Measurements from ENCODE around the gene DSTYK. TPM values are rescaled to one million over a fixed set of nuclear protein-coding genes. Genes with fewer than 3 reads are reported as not detected.

Gene DSTYK
- total RNA-seq, 4 donors from 2014 or later: 12.9 to 21.1 (median 17.5) TPM

GRCh38 chr1:205170532-205171269 lies 40.8 kb downstream of the DSTYK start:
- DNase-seq: no peak
- Histone ChIP-seq H3K4me3 (replicated peaks in 1 of 3) (no peak overlapping the region), H3K4me1 (peaks cover 0 to 16% of the 10 kb centered on the region in 2 donors), H3K9me3 (no peaks in the 10 kb centered on the region), H3K27ac (no peak overlapping the region), H3K27me3 (no peaks in the 10 kb centered on the region), H3K36me3 (peaks cover 0 to 3% of the 10 kb centered on the region in 2 donors)
- TF ChIP-seq CTCF (IDR thresholded peaks at IDR 0.05): no peak
- no peak for TF ChIP-seq POLR2A (IDR thresholded peaks at IDR 0.05)
- 88% methylated on average over 9 of the region's 9 CpGs for WGBS, 2 donors
- intact Hi-C loops (cut with DNase I): no loop called here

GRCh38 chr1:205169248-205169647 lies 42.3 kb downstream of the DSTYK start:
- Histone ChIP-seq H3K4me3 (replicated peaks in 1 of 3) (no peak overlapping the region), H3K9me3 (no peaks in the 10 kb centered on the region), H3K4me1 (peaks cover 0 to 8% of the 10 kb centered on the region in 2 donors), H3K27ac (no peak overlapping the region), H3K27me3 (no peaks in the 10 kb centered on the region), H3K36me3 (peaks cover 0 to 3% of the 10 kb centered on the region in 2 donors)
- intact Hi-C loops (cut with DNase I): no loop called here
- TF ChIP-seq POLR2A (IDR thresholded peaks at IDR 0.05) (no peak), CTCF (IDR thresholded peaks at IDR 0.05) (no peak)
- WGBS, 2 donors: 90 to 93% methylated on average over 10 of the region's 10 CpGs
- DNase-seq: no peak

GRCh38 chr1:205168291-205168690 lies 43.2 kb downstream of the DSTYK start:
- no peaks in the 10 kb centered on the region for H3K27me3 ChIP-seq
- H3K9me3 ChIP-seq: no peaks in the 10 kb centered on the region
- TF ChIP-seq POLR2A (IDR thresholded peaks at IDR 0.05): no peak
- no peak for TF ChIP-seq CTCF (IDR thresholded peaks at IDR 0.05)
- peaks cover 5 to 8% of the 10 kb centered on the region in 2 donors for H3K36me3 ChIP-seq
- no peak for DNase-seq
- no peak overlapping the region for H3K4me3 ChIP-seq (replicated peaks in 1 of 3)
- intact Hi-C loops (cut with DNase I): no loop called here
- WGBS, 2 donors: 65 to 76% methylated on average over 1 of the region's 1 CpG
- H3K4me1 ChIP-seq: peaks cover 0 to 8% of the 10 kb centered on the region in 2 donors
- H3K27ac ChIP-seq: no peak overlapping the region

GRCh38 chr1:205162301-205162700 lies 49.2 kb downstream of the DSTYK start:
- H3K9me3 ChIP-seq: no peaks in the 10 kb centered on the region
- no peak overlapping the region for H3K4me3 ChIP-seq (replicated peaks in 1 of 3)
- H3K27ac ChIP-seq: no peak overlapping the region
- no peaks in the 10 kb centered on the region for H3K4me1 ChIP-seq
- no peak for DNase-seq
- intact Hi-C loops (cut with DNase I): no loop called here
- H3K27me3 ChIP-seq: no peaks in the 10 kb centered on the region
- TF ChIP-seq CTCF (IDR thresholded peaks at IDR 0.05) (no peak), POLR2A (IDR thresholded peaks at IDR 0.05) (no peak)
- 82 to 89% methylated on average over 1 of the region's 1 CpG for WGBS, 2 donors
- H3K36me3 ChIP-seq: peaks cover 31 to 41% of the 10 kb centered on the region in 2 donors

- Histone ChIP-seq H3K27me3 (no peaks in the 10 kb centered on the region), H3K9me3 (no peaks in the 10 kb centered on the region), H3K4me1 (no peaks in the 10 kb centered on the region), H3K4me3 (replicated peaks in 1 of 3) (no peak overlapping the region), H3K36me3 (peaks cover 40 to 53% of the 10 kb centered on the region in 2 donors), H3K27ac (no peak overlapping the region)
- WGBS, 2 donors: 95 to 97% methylated on average over 6 of the region's 6 CpGs
- DNase-seq: no peak
- TF ChIP-seq CTCF (IDR thresholded peaks at IDR 0.05) (no peak), POLR2A (IDR thresholded peaks at IDR 0.05) (no peak)
- intact Hi-C loops (cut with DNase I): no loop called here
Measured at GRCh38 chr1:205161076-205161475, 50.4 kb downstream of the DSTYK start.

Data from thyroid gland (tissue), 4 donors.